Muscle layer of colon (tissue), 2 donors: ENCODE measurements around the gene LTB.

Experiments
- H3K27ac ChIP-seq: one replicate; pipeline ENCODE4 v1.7.0; 2013; ENCODE audit warnings: low read depth, mild to moderate bottlenecking, low read length, moderate library complexity
- H3K27me3 ChIP-seq, 2 donors: one replicate each; pipeline ENCODE4 v1.7.0; 2013; ENCODE audit warnings: low read length in 2 of 2, mild to moderate bottlenecking in 2 of 2; ENCODE audit not compliant: insufficient read depth in 2 of 2, control insufficient read depth in 1 of 2
- H3K36me3 ChIP-seq: one replicate; pipeline ENCODE4 v1.7.0; 2013; ENCODE audit warnings: mild to moderate bottlenecking, low read length; ENCODE audit not compliant: insufficient read depth
- H3K4me1 ChIP-seq: one replicate; pipeline ENCODE4 v1.7.0; 2013; ENCODE audit warnings: mild to moderate bottlenecking, low read length; ENCODE audit not compliant: insufficient read depth
- H3K4me3 ChIP-seq, 2 donors: one replicate each; pipeline ENCODE4 v1.7.0; 2013; ENCODE audit warnings: low read length in 2 of 2, low read depth in 1 of 2, mild to moderate bottlenecking in 1 of 2, moderate library complexity in 1 of 2
- H3K9ac ChIP-seq: one replicate; pipeline ENCODE4 v1.7.0; 2013; ENCODE audit warnings: low read length
- H3K9me3 ChIP-seq: one replicate; pipeline ENCODE4 v1.7.0; 2013; ENCODE audit warnings: mild to moderate bottlenecking, low read length
- donor health status: abdominal sarcoma.
- donor health status: Adenocarcinoma of cecum.

Gene LTB, protein sequence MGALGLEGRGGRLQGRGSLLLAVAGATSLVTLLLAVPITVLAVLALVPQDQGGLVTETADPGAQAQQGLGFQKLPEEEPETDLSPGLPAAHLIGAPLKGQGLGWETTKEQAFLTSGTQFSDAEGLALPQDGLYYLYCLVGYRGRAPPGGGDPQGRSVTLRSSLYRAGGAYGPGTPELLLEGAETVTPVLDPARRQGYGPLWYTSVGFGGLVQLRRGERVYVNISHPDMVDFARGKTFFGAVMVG

DNA sequence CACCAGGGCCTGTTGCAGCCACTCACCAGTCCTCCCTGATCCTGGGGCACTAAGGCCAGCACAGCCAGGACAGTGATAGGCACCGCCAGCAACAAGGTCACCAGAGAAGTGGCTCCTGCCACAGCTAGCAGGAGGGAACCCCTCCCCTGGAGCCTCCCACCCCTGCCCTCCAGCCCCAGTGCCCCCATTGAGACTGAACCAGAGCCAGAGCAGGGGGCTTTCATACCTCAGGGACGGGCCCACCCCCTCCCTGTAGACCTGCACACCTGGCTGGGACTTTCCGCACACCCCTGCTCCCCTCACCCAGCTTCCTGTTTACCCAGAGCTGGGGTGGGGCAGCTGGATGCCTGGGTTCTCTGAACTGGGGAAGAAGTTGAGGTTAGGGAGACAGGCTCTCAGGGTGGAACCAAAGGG lies at the start of gene LTB:
LTB (minus strand) TSS at position 195 of the 414 bp plus-strand sequence; CDS start at position 188, 7 bp downstream.
- Histone ChIP-seq H3K4me1 (peaks cover 11% of the 10 kb centered on the region), H3K9me3 (no peaks in the 10 kb centered on the region), H3K4me3 (peak within 1 kb of the TSS; percentile 91 to 97), H3K27ac (peak within 1 kb of the TSS; percentile 87), H3K27me3 (no peaks in the 10 kb centered on the region), H3K9ac (peak within 1 kb of the TSS; percentile 87), H3K36me3 (no peaks in the 10 kb centered on the region)

DNA sequence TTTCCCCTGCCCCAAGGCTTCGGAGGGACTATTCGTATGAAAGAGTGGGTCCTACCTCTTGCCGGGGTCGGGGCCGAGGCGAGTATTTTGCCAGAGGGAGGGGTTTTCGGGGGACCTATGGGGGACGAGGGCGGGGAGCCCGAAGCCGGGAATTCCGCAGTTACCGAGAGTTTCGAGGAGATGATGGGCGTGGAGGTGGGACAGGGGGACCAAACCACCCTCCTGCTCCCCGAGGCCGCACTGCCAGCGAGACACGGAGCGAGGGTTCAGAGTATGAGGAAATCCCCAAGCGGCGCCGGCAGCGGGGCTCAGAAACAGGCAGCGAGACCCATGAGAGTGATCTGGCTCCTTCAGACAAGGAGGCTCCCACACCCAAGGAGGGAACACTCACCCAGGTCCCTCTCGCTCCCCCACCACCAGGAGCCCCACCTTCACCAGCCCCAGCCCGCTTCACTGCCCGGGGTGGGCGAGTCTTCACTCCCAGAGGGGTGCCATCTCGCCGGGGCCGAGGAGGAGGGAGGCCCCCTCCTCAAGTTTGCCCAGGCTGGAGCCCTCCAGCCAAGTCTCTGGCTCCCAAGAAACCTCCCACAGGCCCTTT lies 49.6 kb upstream of the LTB start:
- no peak overlapping the region for H3K9ac ChIP-seq
- H3K9me3 ChIP-seq: no peaks in the 10 kb centered on the region
- H3K4me3 ChIP-seq: no peak overlapping the region
- H3K27ac ChIP-seq: no peak overlapping the region
- H3K36me3 ChIP-seq: peaks cover 96% of the 10 kb centered on the region
- H3K27me3 ChIP-seq: no peaks in the 10 kb centered on the region
- H3K4me1 ChIP-seq: no peaks in the 10 kb centered on the region

DNA sequence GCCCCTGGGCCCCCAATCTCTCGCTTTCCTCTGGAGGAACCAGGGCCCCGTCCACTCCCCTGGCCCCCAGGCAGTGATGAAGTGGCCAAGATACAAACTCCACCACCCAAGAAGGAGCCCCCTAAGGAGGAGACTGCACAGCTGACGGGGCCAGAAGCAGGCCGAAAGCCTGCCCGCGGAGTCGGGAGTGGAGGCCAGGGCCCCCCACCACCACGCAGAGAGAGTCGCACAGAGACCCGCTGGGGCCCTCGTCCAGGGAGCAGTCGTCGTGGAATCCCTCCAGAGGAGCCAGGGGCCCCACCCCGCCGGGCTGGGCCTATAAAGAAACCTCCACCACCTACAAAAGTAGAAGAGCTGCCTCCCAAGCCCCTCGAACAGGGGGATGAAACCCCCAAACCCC lies 49.0 kb upstream of the LTB start:
- H3K9ac ChIP-seq: no peak overlapping the region
- H3K4me1 ChIP-seq: no peaks in the 10 kb centered on the region
- no peak overlapping the region for H3K4me3 ChIP-seq
- no peak overlapping the region for H3K27ac ChIP-seq
- no peaks in the 10 kb centered on the region for H3K9me3 ChIP-seq
- peaks cover 96% of the 10 kb centered on the region for H3K36me3 ChIP-seq
- H3K27me3 ChIP-seq: no peaks in the 10 kb centered on the region

DNA sequence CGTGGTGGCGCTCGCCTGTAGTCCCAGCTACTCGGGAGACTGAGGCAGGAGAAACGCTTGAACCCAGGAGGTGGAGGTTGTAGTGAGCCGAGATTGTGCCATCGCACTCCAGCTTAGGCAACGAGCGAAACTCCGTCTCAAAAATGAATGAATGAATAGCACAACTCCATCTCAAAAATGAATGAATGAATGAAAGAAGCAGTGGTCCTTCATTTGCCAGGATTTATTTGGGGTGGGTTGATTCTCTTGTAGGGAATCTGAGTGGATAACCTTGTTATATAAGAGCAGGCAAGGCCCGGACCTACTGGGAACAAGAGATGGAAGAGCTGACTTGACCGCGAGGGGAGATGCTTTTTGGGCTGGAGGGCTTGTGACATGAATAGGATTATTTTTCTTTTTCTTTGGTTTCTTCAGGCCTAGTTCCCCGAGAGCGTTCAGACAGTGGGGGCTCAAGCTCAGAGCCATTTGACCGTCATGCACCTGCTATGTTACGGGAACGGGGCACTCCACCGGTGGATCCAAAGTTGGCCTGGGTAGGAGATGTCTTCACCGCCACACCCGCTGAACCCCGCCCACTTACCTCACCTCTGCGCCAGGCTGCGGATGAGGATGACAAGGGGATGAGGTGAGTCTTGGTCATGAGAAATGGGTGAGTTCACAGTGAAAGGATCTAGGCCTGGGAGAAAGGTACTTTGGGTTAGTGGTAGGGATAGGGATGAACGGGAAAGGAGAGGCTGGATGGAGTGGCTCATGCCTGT lies 48.1 kb upstream of the LTB start:
- Histone ChIP-seq H3K36me3 (peaks cover 96% of the 10 kb centered on the region), H3K9ac (no peak overlapping the region), H3K9me3 (no peaks in the 10 kb centered on the region), H3K4me1 (no peaks in the 10 kb centered on the region), H3K27ac (no peak overlapping the region), H3K27me3 (no peaks in the 10 kb centered on the region), H3K4me3 (no peak overlapping the region)

DNA sequence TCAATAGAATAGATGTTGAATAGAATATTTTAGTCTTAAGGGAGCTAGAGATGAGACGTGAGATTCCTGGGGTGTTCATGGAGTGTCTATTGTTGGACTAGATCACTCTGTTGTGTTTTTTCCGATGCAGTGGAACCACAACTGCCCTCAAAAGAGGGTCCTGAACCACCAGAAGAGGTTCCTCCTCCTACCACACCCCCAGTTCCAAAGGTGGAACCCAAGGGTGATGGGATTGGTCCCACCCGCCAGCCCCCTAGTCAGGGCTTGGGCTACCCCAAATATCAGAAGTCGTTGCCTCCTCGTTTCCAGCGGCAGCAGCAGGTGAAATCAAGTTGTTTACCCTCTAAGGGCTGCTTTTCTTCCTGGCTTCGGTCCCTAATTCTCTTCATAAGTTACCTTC lies 46.8 kb upstream of the LTB start:
- Histone ChIP-seq H3K27ac (no peak overlapping the region), H3K4me1 (no peaks in the 10 kb centered on the region), H3K9ac (no peak overlapping the region), H3K9me3 (no peaks in the 10 kb centered on the region), H3K4me3 (no peak overlapping the region), H3K36me3 (peaks cover 96% of the 10 kb centered on the region), H3K27me3 (no peaks in the 10 kb centered on the region)

DNA sequence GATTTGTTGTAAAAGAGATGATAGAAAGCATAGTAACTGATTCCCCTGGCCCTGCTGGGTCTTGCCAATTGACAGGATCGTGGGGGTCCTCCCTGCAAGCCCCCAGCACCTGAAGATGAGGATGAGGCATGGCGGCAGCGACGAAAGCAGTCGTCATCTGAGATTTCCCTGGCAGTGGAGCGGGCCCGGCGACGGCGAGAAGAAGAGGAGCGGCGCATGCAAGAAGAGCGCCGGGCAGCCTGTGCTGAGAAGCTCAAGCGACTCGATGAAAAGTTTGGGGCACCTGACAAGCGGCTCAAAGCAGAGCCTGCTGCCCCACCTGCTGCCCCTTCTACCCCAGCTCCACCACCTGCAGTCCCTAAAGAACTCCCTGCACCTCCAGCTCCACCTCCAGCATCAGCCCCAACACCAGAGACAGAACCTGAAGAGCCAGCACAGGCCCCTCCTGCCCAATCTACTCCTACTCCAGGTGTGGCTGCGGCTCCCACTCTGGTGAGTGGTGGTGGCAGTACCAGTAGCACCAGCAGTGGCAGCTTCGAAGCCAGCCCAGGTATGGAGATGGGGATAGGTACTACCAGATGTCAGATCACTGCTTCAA lies 45.6 kb upstream of the LTB start:
- H3K9ac ChIP-seq: no peak overlapping the region
- H3K4me3 ChIP-seq: no peak overlapping the region
- H3K9me3 ChIP-seq: no peaks in the 10 kb centered on the region
- H3K36me3 ChIP-seq: peaks cover 93% of the 10 kb centered on the region
- H3K4me1 ChIP-seq: peaks cover 2% of the 10 kb centered on the region
- no peaks in the 10 kb centered on the region for H3K27me3 ChIP-seq
- H3K27ac ChIP-seq: no peak overlapping the region

DNA sequence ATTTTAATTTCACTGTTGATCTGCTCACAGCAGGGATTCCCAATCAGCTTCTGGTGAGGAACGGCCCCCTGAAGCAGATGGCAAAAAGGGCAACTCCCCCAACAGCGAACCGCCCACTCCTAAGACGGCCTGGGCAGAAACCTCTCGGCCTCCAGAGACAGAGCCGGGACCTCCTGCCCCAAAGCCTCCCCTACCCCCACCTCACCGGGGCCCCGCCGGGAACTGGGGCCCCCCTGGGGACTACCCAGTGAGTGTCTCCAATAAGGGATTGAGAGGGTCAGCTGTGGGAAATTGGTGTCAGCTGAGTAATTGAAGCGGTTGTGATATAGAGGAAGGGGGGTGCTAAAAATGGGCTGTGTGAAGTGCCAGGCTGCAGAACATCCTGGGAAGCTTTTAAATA lies 44.7 kb upstream of the LTB start:
- no peaks in the 10 kb centered on the region for H3K27me3 ChIP-seq
- no peaks in the 10 kb centered on the region for H3K9me3 ChIP-seq
- H3K9ac ChIP-seq: no peak overlapping the region
- peaks cover 10% of the 10 kb centered on the region for H3K4me1 ChIP-seq
- no peak overlapping the region for H3K27ac ChIP-seq
- H3K36me3 ChIP-seq: peaks cover 85% of the 10 kb centered on the region
- no peak overlapping the region for H3K4me3 ChIP-seq

DNA sequence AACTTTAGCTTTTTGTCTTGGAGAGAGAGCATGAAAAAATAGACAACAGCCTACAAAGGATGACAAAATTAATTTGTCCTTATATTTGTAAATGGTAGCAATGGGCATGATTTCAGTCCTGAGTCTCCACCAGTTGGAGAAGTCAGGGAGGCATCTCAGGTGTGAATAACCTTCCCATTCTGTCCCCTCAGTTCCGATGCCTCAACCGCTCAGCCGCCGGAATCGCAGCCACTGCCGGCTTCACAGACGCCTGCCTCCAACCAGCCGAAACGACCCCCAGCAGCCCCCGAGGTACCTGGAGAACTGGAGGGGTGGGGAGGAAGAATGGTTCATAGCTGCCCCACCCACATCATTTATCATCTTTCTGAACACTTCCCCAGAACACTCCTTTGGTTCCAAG lies 41.8 kb upstream of the LTB start:
- no peak overlapping the region for H3K9ac ChIP-seq
- no peak overlapping the region for H3K27ac ChIP-seq
- peaks cover 18% of the 10 kb centered on the region for H3K4me1 ChIP-seq
- H3K9me3 ChIP-seq: no peaks in the 10 kb centered on the region
- peaks cover 58% of the 10 kb centered on the region for H3K36me3 ChIP-seq
- H3K27me3 ChIP-seq: no peaks in the 10 kb centered on the region
- no peak overlapping the region for H3K4me3 ChIP-seq

DNA sequence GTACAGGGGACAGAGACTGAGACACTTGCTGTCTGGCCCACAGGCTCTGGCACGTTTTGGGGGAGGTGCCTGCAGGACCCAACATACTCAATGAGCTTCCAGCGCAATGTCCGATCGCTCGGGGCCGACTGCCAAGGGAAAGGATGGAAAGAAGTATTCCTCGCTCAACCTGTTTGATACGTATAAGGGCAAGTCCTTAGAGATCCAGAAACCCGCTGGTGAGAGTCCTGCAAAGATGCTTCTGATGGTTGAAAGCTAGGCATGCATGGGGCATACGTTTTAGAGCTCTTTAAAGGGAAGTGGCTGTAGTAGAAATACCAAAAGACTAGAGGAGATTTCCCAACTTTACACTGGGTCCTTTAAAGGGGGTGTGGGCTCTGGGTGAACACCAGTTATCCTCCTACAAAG lies 40.5 kb upstream of the LTB start:
- H3K9me3 ChIP-seq: no peaks in the 10 kb centered on the region
- H3K4me1 ChIP-seq: peaks cover 18% of the 10 kb centered on the region
- no peaks in the 10 kb centered on the region for H3K27me3 ChIP-seq
- H3K27ac ChIP-seq: peak overlapping the region; percentile 80
- H3K36me3 ChIP-seq: peaks cover 46% of the 10 kb centered on the region
- H3K9ac ChIP-seq: no peak overlapping the region
- peak overlapping the region in 1 of 2 donors; percentile 20 for H3K4me3 ChIP-seq

DNA sequence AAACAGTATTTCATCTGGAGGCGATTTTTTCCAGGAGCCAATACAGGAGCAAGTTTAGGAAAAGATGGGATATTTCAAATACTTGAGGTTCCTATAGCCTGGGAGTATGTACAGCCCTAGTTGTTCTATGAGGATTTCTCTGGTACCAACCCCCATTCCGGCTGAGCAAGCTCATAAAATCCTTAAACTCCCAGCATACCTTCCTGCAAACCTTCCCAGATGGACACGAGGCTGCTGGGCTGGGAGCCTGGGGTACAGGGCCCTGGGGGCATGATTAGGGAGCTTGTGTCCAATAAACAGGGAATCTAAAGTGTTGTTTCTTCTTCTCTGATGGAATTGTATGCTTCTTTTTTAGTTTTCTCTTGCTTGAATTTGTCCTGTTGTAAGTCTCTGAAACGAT lies 39.8 kb upstream of the LTB start:
- Histone ChIP-seq H3K4me3 (peak overlapping the region; percentile 60 to 89), H3K4me1 (peaks cover 18% of the 10 kb centered on the region), H3K27me3 (no peaks in the 10 kb centered on the region), H3K36me3 (peaks cover 39% of the 10 kb centered on the region), H3K9me3 (no peaks in the 10 kb centered on the region), H3K9ac (peak overlapping the region; percentile 99), H3K27ac (peak overlapping the region; percentile 80)

DNA sequence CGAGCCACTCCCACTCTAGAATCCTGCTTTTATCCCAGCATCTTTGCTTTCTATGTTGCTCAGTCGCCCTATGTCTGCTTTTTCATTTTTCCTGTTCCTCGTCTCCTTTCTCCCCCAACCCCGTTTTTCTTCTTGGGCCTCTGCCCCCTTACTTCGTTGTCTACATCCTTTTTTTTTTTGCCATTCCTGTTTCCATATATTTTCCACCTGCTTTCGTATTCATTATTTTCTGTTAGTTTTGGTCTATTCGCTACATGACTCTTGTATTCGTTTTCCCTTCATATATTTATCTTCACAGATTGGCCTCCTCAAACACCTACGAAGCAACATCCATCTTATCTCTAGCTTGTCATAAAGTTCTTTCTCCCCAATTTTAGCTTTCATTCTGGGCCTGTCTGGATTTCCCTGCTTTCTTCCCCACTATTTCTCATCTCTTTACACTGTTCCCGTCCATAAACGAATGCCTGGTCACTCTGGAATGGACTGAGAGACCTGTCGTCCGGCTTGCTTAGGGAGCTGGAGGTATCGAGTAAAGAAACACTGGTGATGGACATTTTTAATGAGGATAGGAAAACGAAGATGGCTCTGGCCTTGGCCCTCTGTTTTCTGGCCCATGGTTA lies 39.2 kb upstream of the LTB start:
- Histone ChIP-seq H3K4me3 (peak overlapping the region; percentile 60 to 89), H3K36me3 (peaks cover 33% of the 10 kb centered on the region), H3K27ac (peak overlapping the region; percentile 80), H3K9me3 (no peaks in the 10 kb centered on the region), H3K9ac (peak overlapping the region; percentile 99), H3K4me1 (peaks cover 18% of the 10 kb centered on the region), H3K27me3 (no peaks in the 10 kb centered on the region)
